Progenitor cell of endocrine pancreas (in vitro differentiated cells): ENCODE measurements around the gene CARS1. TPM values are rescaled to one million over a fixed set of nuclear protein-coding genes. Genes with fewer than 3 reads are reported as not detected.

Source experiments
- DNase-seq: peaks from one replicate; pipeline ENCODE4 v3.0.0; 2021; ENCODE audit warnings: low spot score; ENCODE audit not compliant: unreplicated experiment
- H3K27ac Mint-ChIP-seq: 2 replicates; pipeline ENCODE4 v1.8.0; 2021; ENCODE audit warnings: mild to moderate bottlenecking, moderate library complexity, mixed read lengths
- H3K27me3 Mint-ChIP-seq: 2 replicates; pipeline ENCODE4 v1.8.0; 2021; ENCODE audit warnings: mixed read lengths
- H3K36me3 Mint-ChIP-seq: 2 replicates; pipeline ENCODE4 v1.8.0; 2022; ENCODE audit warnings: mixed read lengths; ENCODE audit not compliant: insufficient read depth
- H3K4me1 Mint-ChIP-seq: 2 replicates; pipeline ENCODE4 v1.8.0; 2021; ENCODE audit warnings: low read depth, mixed read lengths
- H3K4me3 Mint-ChIP-seq: 2 replicates; pipeline ENCODE4 v1.8.0; 2021; ENCODE audit warnings: low read depth, mild to moderate bottlenecking, moderate library complexity, mixed read lengths
- H3K9me3 Mint-ChIP-seq: 2 replicates; pipeline ENCODE4 v1.8.0; 2021; ENCODE audit warnings: low read depth, mixed read lengths
- total RNA-seq: library from RNA; stranded (reverse); gene quantifications from 2 replicates; pipeline ENCODE4 v1.2.1, GENCODE V29; 2021
- TF ChIP-seq, protein P1 (sequence below): fragments of 200-600 bp; sonication (generic); IDR thresholded peaks from one replicate; pipeline ENCODE4 v1.5.0; 2021; ENCODE audit warnings: antibody characterized with exemption, mild to moderate bottlenecking; ENCODE audit not compliant: unreplicated experiment

The CARS1 gene
- total RNA-seq, 1 donor from 2014 or later, result 56.4 TPM

DNA sequence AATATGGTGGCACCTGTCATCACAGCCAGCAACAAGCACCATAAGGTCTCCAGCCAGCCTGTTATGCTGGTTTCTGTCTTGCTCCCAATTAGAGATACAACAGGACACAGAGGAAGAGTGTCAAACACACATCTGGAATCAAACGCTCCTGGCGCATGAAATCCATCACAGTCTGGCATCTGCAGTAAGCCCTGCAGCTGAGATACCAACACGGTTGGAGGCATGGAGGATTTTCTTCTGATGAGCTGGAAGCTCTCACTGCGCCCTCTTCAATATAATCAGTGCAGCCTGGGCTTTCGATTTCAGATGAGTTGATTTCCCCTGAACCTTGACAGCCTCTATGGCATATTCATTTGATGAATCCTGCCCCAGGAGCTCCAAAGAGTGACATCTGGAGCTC is 27.8 kb upstream of the CARS1 start:
- Mint-ChIP-seq H3K4me3 (no peak overlapping the region), H3K9me3 (no peaks in the 10 kb centered on the region), H3K27ac (no peak overlapping the region), H3K27me3 (peaks cover 25% of the 10 kb centered on the region), H3K4me1 (no peaks in the 10 kb centered on the region), H3K36me3 (no peaks in the 10 kb centered on the region)
- no peak for DNase-seq
- TF ChIP-seq, protein P1, sequence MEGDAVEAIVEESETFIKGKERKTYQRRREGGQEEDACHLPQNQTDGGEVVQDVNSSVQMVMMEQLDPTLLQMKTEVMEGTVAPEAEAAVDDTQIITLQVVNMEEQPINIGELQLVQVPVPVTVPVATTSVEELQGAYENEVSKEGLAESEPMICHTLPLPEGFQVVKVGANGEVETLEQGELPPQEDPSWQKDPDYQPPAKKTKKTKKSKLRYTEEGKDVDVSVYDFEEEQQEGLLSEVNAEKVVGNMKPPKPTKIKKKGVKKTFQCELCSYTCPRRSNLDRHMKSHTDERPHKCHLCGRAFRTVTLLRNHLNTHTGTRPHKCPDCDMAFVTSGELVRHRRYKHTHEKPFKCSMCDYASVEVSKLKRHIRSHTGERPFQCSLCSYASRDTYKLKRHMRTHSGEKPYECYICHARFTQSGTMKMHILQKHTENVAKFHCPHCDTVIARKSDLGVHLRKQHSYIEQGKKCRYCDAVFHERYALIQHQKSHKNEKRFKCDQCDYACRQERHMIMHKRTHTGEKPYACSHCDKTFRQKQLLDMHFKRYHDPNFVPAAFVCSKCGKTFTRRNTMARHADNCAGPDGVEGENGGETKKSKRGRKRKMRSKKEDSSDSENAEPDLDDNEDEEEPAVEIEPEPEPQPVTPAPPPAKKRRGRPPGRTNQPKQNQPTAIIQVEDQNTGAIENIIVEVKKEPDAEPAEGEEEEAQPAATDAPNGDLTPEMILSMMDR, result no peak

DNA sequence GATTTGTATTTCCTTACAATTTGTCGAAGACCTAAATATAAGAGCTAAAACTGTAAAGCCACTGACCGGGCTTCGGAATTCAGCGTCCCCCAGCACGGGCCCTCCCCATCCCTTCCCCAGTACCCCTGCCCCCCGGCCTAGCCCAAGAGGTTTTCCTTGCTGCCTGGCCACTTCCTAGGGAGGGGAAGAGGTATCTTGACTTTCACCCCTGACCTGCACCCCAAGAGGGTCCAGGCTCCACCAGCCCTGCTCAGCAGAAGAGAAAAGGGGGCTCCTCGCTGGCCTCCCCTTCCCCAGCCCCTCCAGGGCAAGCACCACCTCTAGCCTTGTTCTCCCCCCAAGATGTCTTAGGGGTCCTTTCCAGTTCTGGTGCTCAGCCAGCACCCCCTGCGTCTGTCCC is 26.1 kb upstream of the CARS1 start:
- no peak overlapping the region for H3K4me3 Mint-ChIP-seq
- no peaks in the 10 kb centered on the region for H3K36me3 Mint-ChIP-seq
- TF ChIP-seq, protein P1, result no peak
- H3K27me3 Mint-ChIP-seq, result peaks cover 29% of the 10 kb centered on the region
- H3K4me1 Mint-ChIP-seq, result no peaks in the 10 kb centered on the region
- no peak for DNase-seq
- no peak overlapping the region for H3K27ac Mint-ChIP-seq
- H3K9me3 Mint-ChIP-seq, result no peaks in the 10 kb centered on the region

DNA sequence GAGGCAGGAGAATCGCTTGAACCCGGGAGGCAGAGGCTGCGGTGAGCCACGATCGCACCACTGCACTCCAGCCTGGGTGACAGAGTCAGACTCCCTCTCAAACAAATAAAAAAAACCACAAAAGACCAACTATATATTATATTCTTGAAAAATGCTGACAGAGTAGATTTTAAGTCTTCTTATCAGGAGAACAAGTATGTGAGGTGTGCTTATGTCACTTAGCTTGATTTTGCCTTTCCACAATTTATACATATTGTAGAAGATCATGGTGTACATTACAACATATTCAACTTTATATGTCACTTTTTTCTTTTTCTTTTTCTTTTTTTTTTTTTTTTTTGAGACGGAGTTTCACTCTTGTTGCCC is 24.1 kb upstream of the CARS1 start:
- Mint-ChIP-seq H3K4me3 (no peak overlapping the region), H3K4me1 (peaks cover 7% of the 10 kb centered on the region), H3K27ac (no peak overlapping the region), H3K27me3 (peaks cover 29% of the 10 kb centered on the region), H3K36me3 (no peaks in the 10 kb centered on the region), H3K9me3 (no peaks in the 10 kb centered on the region)
- DNase-seq, result no peak
- TF ChIP-seq, protein P1, result no peak

DNA sequence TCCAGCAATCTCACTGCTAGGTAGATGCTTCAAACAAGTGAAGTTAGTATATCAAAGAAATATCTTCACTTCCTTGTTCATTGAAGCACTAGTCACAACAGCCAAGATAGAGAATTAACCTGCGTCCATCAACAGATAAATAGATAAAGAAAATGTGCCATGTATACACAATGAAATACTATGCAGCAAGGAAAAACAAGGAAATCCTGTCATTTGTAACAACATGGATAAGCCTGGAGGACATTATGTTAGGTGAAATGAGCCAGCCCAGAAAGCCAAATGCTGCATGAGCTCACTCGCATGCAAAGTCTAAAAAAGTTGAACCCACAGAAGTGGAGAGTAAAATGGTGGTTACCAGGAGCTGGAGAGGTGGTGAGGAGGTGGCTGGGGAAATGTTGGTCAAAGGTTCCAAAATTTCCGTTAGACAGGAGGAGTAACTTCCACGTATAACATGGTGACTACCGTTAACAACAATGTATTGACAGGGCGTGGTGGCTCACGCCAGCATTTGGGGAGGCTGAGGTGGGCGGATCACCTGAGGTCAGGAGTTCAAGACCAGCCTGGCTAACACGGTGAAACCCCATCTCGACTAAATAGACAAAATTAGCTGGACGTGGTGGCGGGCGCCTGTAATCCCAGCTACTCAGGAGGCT is 23.6 kb upstream of the CARS1 start:
- no peak overlapping the region for H3K27ac Mint-ChIP-seq
- H3K9me3 Mint-ChIP-seq, result no peaks in the 10 kb centered on the region
- TF ChIP-seq, protein P1, result no peak
- peaks cover 7% of the 10 kb centered on the region for H3K4me1 Mint-ChIP-seq
- DNase-seq, result no peak
- peaks cover 28% of the 10 kb centered on the region for H3K27me3 Mint-ChIP-seq
- no peak overlapping the region for H3K4me3 Mint-ChIP-seq
- no peaks in the 10 kb centered on the region for H3K36me3 Mint-ChIP-seq

DNA sequence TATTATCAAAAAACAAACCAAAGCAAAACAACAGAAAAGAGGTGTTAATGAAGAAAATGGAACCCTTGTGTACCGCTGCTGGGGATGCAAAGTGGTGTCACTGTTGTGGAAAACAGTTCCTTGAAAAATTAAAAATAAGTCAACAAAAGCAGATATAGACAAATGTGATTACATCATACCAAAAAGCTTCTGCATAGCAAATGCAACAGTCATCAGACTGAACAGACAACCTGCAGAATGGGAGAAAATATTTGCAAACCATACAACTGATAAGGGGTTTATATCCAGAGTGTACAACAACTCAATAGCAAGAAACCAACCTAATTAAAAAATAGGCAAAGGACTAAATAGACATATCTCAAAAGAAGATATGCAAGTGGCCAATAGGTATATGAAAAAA is 22.9 kb upstream of the CARS1 start:
- H3K9me3 Mint-ChIP-seq, result no peaks in the 10 kb centered on the region
- H3K27me3 Mint-ChIP-seq, result peaks cover 22% of the 10 kb centered on the region
- TF ChIP-seq, protein P1, result no peak
- no peak overlapping the region for H3K4me3 Mint-ChIP-seq
- peaks cover 7% of the 10 kb centered on the region for H3K4me1 Mint-ChIP-seq
- no peak overlapping the region for H3K27ac Mint-ChIP-seq
- no peaks in the 10 kb centered on the region for H3K36me3 Mint-ChIP-seq
- DNase-seq, result no peak
